Measurements from ENCODE around the gene ZNF521. TPM values are rescaled to one million over a fixed set of nuclear protein-coding genes. Genes with fewer than 3 reads are reported as not detected.
"Not testable (repeated sequence)": the region's sequence is repeated elsewhere in the genome, so short reads cannot be mapped to it uniquely, and the experiment has no call there.

ZNF521 gene
- total RNA-seq, 1 donor from 2014 or later, result 75.1 TPM

GRCh38 chr18:25279133-25279532 lies 72.8 kb downstream of the ZNF521 start:
- Mint-ChIP-seq H3K4me3 (no peak overlapping the region), H3K27me3 (no peaks in the 10 kb centered on the region), H3K27ac (no peak overlapping the region), H3K9me3 (no peaks in the 10 kb centered on the region), H3K36me3 (peaks cover 7% of the 10 kb centered on the region), H3K4me1 (ENCODE audit: unreplicated experiment) (peaks cover 53% of the 10 kb centered on the region)
- no peak for DNase-seq (ENCODE audit: extremely low spot score, unreplicated experiment)
- TF ChIP-seq CTCF (conservative IDR thresholded peaks at IDR 0.05), result no peak

DNA sequence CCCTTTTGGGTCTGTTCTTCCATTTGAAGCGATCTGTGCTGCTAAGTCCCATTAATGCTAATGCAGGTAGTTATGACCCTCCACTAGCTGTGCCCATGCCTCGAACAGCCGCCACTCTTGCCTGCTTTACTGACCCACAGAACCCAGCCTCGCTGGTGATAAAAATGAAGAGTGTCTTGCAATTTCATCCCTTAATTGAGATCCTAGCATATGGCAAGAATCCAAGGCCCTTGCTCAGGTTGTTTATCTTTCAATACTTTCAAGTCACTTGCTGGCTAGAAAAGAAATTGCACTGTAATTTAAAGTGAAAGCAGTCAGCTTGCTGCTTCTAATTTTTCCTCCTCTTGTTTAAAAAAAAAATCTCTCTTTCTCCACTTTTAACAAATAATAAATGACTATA lies 73.6 kb downstream of the ZNF521 start:
- Mint-ChIP-seq H3K27ac (peak overlapping the region; percentile 22), H3K36me3 (peaks cover 7% of the 10 kb centered on the region), H3K4me3 (peak overlapping the region; percentile 39), H3K4me1 (ENCODE audit: unreplicated experiment) (peaks cover 53% of the 10 kb centered on the region), H3K9me3 (no peaks in the 10 kb centered on the region), H3K27me3 (no peaks in the 10 kb centered on the region)
- DNase-seq (ENCODE audit: extremely low spot score, unreplicated experiment), result no peak
- TF ChIP-seq CTCF (conservative IDR thresholded peaks at IDR 0.05), result no peak

GRCh38 chr18:25275412-25276001 lies 76.5 kb downstream of the ZNF521 start:
- no peak for TF ChIP-seq CTCF (conservative IDR thresholded peaks at IDR 0.05)
- peaks cover 28% of the 10 kb centered on the region for H3K36me3 Mint-ChIP-seq
- H3K27me3 Mint-ChIP-seq, result no peaks in the 10 kb centered on the region
- H3K27ac Mint-ChIP-seq, result no peak overlapping the region
- peaks cover 53% of the 10 kb centered on the region for H3K4me1 Mint-ChIP-seq (ENCODE audit: unreplicated experiment)
- H3K4me3 Mint-ChIP-seq, result no peak overlapping the region
- DNase-seq (ENCODE audit: extremely low spot score, unreplicated experiment), result no peak
- H3K9me3 Mint-ChIP-seq, result peaks cover 6% of the 10 kb centered on the region

DNA sequence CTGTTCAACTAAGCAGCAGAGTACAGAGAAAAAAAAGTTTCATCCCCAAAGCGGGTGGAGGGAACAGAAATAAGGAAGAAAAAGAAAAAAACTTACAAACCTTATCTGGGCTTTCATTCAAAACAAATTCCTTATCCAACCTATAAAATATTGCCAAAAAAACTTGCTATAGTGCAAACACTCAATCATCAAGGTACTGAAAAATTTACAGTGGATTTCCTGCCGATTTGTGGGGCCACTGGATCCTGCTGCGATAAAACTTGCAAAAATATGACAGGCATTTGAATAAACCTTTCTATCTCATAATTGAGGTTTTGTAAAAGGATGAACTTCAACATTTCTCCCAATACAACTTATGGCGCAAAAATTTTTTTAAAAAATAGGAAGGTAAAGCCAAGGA lies 77.0 kb downstream of the ZNF521 start:
- Mint-ChIP-seq H3K4me1 (ENCODE audit: unreplicated experiment) (peaks cover 47% of the 10 kb centered on the region), H3K27ac (no peak overlapping the region), H3K9me3 (peaks cover 7% of the 10 kb centered on the region), H3K36me3 (peaks cover 32% of the 10 kb centered on the region), H3K27me3 (no peaks in the 10 kb centered on the region), H3K4me3 (no peak overlapping the region)
- TF ChIP-seq CTCF (conservative IDR thresholded peaks at IDR 0.05), result no peak
- DNase-seq (ENCODE audit: extremely low spot score, unreplicated experiment), result no peak

GRCh38 chr18:25266931-25267527 lies 84.9 kb downstream of the ZNF521 start:
- peaks cover 43% of the 10 kb centered on the region for H3K36me3 Mint-ChIP-seq
- peaks cover 14% of the 10 kb centered on the region for H3K4me1 Mint-ChIP-seq (ENCODE audit: unreplicated experiment)
- not testable (repeated sequence) for H3K27ac Mint-ChIP-seq; H3K4me3 Mint-ChIP-seq; DNase-seq (ENCODE audit: extremely low spot score, unreplicated experiment); H3K27me3 Mint-ChIP-seq
- peaks cover 19% of the 10 kb centered on the region for H3K9me3 Mint-ChIP-seq

GRCh38 chr18:25262920-25263319 lies 89.0 kb downstream of the ZNF521 start:
- no peak for DNase-seq (ENCODE audit: extremely low spot score, unreplicated experiment)
- Mint-ChIP-seq H3K36me3 (peaks cover 16% of the 10 kb centered on the region), H3K4me1 (ENCODE audit: unreplicated experiment) (peaks cover 19% of the 10 kb centered on the region), H3K4me3 (no peak overlapping the region), H3K9me3 (peaks cover 9% of the 10 kb centered on the region), H3K27ac (no peak overlapping the region), H3K27me3 (no peaks in the 10 kb centered on the region)
- TF ChIP-seq CTCF (conservative IDR thresholded peaks at IDR 0.05), result no peak
